GM12874 (cell line): ENCODE measurements around the gene CAMKK1.

ENCODE experiments used
- TF ChIP-seq, protein P1 (sequence below): IDR thresholded peaks from 2 replicates; pipeline ENCODE4 v1.5.1; 2011; ENCODE audit warnings: low read depth, mild to moderate bottlenecking, control low read depth, low read length, moderate library complexity; ENCODE audit not compliant: insufficient read depth

The CAMKK1 gene

DNA sequence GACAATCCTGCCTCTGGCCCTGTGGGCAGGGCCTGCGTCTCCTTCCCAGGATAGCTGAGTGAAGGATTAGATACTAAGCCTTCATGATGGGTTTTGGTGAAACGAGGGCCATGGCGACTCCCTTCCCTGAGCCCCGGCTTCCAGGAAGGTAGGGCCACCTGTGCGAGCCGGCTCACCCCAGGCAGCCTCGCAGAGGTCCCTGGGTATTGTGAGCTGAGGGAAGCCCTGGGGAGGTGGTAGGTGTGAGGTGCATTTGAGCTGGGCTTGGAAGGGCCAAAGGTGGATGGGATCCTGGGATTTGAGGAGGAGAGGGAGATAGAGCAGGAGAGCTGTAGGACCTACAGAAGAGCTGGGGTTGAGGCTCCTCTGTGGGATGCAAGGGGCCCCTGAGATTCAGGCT, 29.9 kb upstream of the CAMKK1 start:
- TF ChIP-seq, protein P1, sequence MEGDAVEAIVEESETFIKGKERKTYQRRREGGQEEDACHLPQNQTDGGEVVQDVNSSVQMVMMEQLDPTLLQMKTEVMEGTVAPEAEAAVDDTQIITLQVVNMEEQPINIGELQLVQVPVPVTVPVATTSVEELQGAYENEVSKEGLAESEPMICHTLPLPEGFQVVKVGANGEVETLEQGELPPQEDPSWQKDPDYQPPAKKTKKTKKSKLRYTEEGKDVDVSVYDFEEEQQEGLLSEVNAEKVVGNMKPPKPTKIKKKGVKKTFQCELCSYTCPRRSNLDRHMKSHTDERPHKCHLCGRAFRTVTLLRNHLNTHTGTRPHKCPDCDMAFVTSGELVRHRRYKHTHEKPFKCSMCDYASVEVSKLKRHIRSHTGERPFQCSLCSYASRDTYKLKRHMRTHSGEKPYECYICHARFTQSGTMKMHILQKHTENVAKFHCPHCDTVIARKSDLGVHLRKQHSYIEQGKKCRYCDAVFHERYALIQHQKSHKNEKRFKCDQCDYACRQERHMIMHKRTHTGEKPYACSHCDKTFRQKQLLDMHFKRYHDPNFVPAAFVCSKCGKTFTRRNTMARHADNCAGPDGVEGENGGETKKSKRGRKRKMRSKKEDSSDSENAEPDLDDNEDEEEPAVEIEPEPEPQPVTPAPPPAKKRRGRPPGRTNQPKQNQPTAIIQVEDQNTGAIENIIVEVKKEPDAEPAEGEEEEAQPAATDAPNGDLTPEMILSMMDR = no peak

DNA sequence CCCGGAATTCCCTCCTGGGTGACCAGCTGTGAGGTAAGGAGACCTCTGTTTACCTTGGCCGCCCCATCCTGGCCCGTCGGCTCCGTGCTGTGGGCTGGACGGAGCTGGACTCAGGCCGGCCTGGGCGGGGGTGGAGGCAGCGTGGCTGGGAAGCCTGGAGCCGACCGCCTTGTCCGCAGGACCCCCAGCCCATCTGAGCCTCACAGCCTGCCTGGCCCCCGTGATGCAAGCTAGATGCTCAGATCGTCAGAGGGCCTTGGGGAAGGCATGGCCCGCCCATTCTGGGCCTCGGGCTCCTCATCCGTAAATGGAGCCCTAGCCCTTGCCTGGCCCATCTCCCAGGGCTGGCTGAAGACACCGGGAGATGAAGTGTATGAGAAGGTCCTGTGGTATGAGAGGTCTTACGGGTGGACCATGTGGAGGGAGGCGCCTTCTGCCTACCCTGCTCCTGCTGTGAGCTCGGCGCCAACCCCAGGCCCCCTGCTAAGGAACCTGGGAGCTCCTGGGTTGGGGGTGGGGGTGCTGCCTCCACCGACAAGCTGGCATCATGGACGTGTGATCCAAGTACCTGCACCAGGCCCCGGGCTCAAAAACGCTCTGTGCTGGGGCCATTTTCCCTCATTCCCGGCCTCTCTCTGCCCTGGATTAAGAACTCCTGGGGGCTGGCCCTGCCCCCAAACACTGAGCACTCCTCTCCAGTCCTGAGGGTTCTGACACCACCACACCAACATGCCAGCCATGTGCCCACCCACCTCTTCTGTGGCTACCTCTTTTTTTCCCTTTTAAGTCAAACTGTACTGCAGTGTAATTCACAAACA, 28.9 kb upstream of the CAMKK1 start:
- TF ChIP-seq, protein P1 = no peak

DNA sequence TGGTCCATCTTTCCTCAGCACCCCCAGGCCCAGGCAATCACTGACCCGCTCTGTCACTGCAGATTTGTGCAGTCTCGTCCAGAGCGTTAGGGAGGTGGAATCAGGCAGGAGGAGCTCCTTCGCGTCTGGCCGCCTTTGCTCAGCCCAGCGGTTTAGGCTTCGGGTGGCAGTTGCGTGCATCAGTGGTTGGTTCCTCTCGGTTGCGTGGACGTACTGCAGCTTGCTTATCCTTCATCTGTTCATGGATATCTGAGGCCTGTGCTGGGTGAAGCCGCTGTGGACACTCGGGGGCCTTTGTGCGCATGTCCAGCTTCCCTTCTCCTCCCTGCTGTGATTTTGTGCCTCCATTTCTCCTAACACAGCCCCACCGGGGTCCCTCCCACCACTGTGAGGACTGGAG, 28.2 kb upstream of the CAMKK1 start:
- TF ChIP-seq, protein P1 = no peak

GRCh38 chr17:3919123-3919624, 26.3 kb upstream of the CAMKK1 start:
- TF ChIP-seq, protein P1 = no peak

- TF ChIP-seq, protein P1 = no peak
Observed at GRCh38 chr17:3918372-3919122, 25.7 kb upstream of the CAMKK1 start.

DNA sequence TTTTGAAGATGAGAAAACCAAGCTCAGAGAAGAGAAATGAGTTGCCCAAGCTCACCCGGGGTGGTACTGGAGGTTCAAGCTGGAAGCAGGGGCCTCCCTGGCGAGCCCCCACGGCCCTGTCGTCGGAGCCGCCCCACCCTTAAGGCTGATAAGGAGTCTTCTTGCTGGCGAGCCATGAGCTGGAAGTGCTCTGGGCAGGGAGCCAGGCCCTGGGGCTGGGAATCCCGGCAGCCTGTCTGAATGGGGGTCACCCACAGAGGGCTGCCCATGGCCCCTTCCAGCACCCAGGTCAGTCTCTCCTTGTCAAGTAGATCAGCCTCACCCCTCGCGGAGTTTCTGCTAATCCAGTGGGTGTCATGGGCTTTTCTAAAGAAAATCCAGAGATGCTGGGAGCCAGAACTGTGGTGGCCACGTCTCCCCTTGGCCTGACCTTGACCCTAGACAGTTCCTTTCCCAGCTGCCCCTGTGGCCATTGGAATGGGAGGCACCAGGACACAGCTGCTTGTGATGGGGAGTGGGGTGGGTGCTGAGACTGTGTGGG, 24.6 kb upstream of the CAMKK1 start:
- TF ChIP-seq, protein P1 = no peak

- TF ChIP-seq, protein P1 = no peak
Observed at GRCh38 chr17:3916825-3917224, 24.0 kb upstream of the CAMKK1 start.
